H1 (cell line): ENCODE data around the gene PCDHGA1. TPM values are rescaled to one million over a fixed set of nuclear protein-coding genes. Genes with fewer than 3 reads are reported as not detected.
A peak's percentile ranks its signal among the peaks of the same experiment; 100 is the strongest.

Experiments used
- CTCF ChIA-PET: fragments of 300-600 bp; sonication (Branson Sonifier 250); formaldehyde crosslinking; loops from one replicate; lab custom pipeline; 2021; ENCODE audit not compliant: partially characterized antibody; lab: Charles Lee
- POLR2A ChIA-PET: fragments of 300-600 bp; sonication (Branson Sonifier 250); formaldehyde crosslinking; loops from one replicate; lab custom pipeline; 2021; ENCODE audit warnings: inconsistent platforms; ENCODE audit not compliant: partially characterized antibody; lab: Charles Lee
- DNase-seq, 2 experiments: peaks; one replicate each; pipeline versions ENCODE4 v3.0.0 to v3.0.0-alpha.2; 2010 to 2022; ENCODE audit warnings: low spot score in 2 of 2, low read depth in 1 of 2, mixed read lengths in 1 of 2
- FAIRE-seq: peaks from 2 replicates; lab custom pipeline; 2011; peaks lifted over from hg19 to GRCh38; lab: Jason Lieb, UNC
- H2AFZ ChIP-seq: 2 replicates; pipeline ENCODE4 v1.8.1; 2012; ENCODE audit warnings: low read length, inconsistent platforms
- H2AK5ac ChIP-seq: 2 replicates; pipeline ENCODE4 v1.6.1; 2013; ENCODE audit warnings: low read depth, low read length
- H2BK120ac ChIP-seq: replicated peaks from 2 replicates; pipeline ENCODE3; 2013; ENCODE audit warnings: low read depth, low read length, inconsistent platforms
- H2BK12ac ChIP-seq: 2 replicates; pipeline ENCODE4 v1.6.1; 2013; ENCODE audit warnings: low read depth, low read length
- H2BK15ac ChIP-seq: 2 replicates; pipeline ENCODE4 v1.6.1; 2013; ENCODE audit warnings: low read length
- H2BK20ac ChIP-seq: 2 replicates; pipeline ENCODE4 v1.6.1; 2013; ENCODE audit warnings: low read length
- H2BK5ac ChIP-seq: 2 replicates; pipeline ENCODE4 v1.6.1; 2013; ENCODE audit warnings: low read depth, low read length
- H3K14ac ChIP-seq: 2 replicates; pipeline ENCODE4 v1.6.1; 2013; ENCODE audit warnings: inconsistent platforms; ENCODE audit not compliant: insufficient read length
- H3K18ac ChIP-seq: 2 replicates; pipeline ENCODE4 v1.6.1; 2013; ENCODE audit warnings: low read length; ENCODE audit errors: extremely low read depth
- H3K23ac ChIP-seq: 2 replicates; pipeline ENCODE4 v1.6.1; 2013; ENCODE audit warnings: inconsistent platforms; ENCODE audit not compliant: insufficient read length
- H3K23me2 ChIP-seq: 2 replicates; pipeline ENCODE4 v1.6.1; 2013; ENCODE audit warnings: low read depth, low read length
- H3K27ac ChIP-seq: 2 replicates; pipeline ENCODE4 v1.6.1; 2011; ENCODE audit warnings: low read depth, low read length, inconsistent platforms
- H3K27me3 ChIP-seq, 4 experiments: replicated peaks in 1 of 4; 1 replicate in 1 of 4; 2 replicates in 3 of 4; pipeline versions ENCODE4 v1.6.1 to v1.8.1; 2011 to 2013; ENCODE audit warnings: low read length in 3 of 4, mild to moderate bottlenecking in 3 of 4, inconsistent platforms in 2 of 4, mixed read lengths in 2 of 4, moderate library complexity in 1 of 4; ENCODE audit not compliant: control insufficient read depth in 3 of 4, insufficient read depth in 3 of 4; ENCODE audit errors: extremely low read depth in 1 of 4
- H3K36me3 ChIP-seq, 4 experiments: 2 replicates each; pipeline versions ENCODE4 v1.6.1 to v1.8.1; 2011 to 2013; ENCODE audit warnings: mild to moderate bottlenecking in 4 of 4, low read length in 3 of 4, moderate library complexity in 2 of 4, control low read depth in 1 of 4, inconsistent platforms in 1 of 4; ENCODE audit not compliant: insufficient read depth in 4 of 4, control insufficient read depth in 2 of 4
- H3K4ac ChIP-seq: replicated peaks from 2 replicates; pipeline ENCODE3; 2013; ENCODE audit warnings: low read length, low read depth, mixed read lengths, inconsistent platforms; ENCODE audit not compliant: insufficient read length
- H3K4me1 ChIP-seq, 4 experiments: replicated peaks in 1 of 4; 1 replicate in 1 of 4; 2 replicates in 3 of 4; pipeline versions ENCODE4 v1.6.1 to v1.8.1; 2011 to 2013; ENCODE audit warnings: low read length in 3 of 4, inconsistent platforms in 2 of 4, mixed read lengths in 1 of 4; ENCODE audit not compliant: insufficient read depth in 4 of 4, control insufficient read depth in 3 of 4
- H3K4me2 ChIP-seq, 2 experiments: 2 replicates each; pipeline versions ENCODE4 v1.6.1 to v1.8.1; 2011 to 2013; ENCODE audit warnings: low read depth in 2 of 2, low read length in 2 of 2, control low read depth in 1 of 2, inconsistent platforms in 1 of 2, mild to moderate bottlenecking in 1 of 2; ENCODE audit not compliant: insufficient read depth in 1 of 2
- H3K4me3 ChIP-seq, 4 experiments: fragments of 200-600, 300-600 bp in 1 of 4; sonication (generic), shearing (Covaris generic), sonication (Bioruptor Twin) in 1 of 4; 2 replicates each; pipeline versions ENCODE4 v1.5.1 to v1.8.1; 2011 to 2016; ENCODE audit warnings: low read length in 4 of 4, low read depth in 3 of 4, control low read depth in 2 of 4, inconsistent platforms in 2 of 4, mild to moderate bottlenecking in 2 of 4, mixed read lengths in 1 of 4, moderate library complexity in 1 of 4; ENCODE audit not compliant: insufficient read depth in 2 of 4; ENCODE audit errors: extremely low read depth in 1 of 4
- H3K56ac ChIP-seq: replicated peaks from 2 replicates; pipeline ENCODE3; 2013; ENCODE audit warnings: low read depth, mild to moderate bottlenecking, mixed read lengths, low read length, inconsistent platforms; ENCODE audit not compliant: insufficient read length
- H3K79me1 ChIP-seq: 2 replicates; pipeline ENCODE4 v1.6.1; 2013; ENCODE audit warnings: low read depth, low read length, control low read depth
- H3K79me2 ChIP-seq, 2 experiments: 2 replicates each; pipeline versions ENCODE4 v1.6.1 to v1.8.1; 2012 to 2013; ENCODE audit warnings: low read length in 2 of 2, mild to moderate bottlenecking in 2 of 2, inconsistent platforms in 1 of 2; ENCODE audit not compliant: insufficient read depth in 2 of 2, control insufficient read depth in 1 of 2
- H3K9ac ChIP-seq, 4 experiments: replicated peaks in 1 of 4; 1 replicate in 1 of 4; 2 replicates in 3 of 4; pipeline versions ENCODE4 v1.6.1 to v1.8.1; 2011 to 2013; ENCODE audit warnings: low read depth in 3 of 4, low read length in 3 of 4, control low read depth in 2 of 4, mild to moderate bottlenecking in 2 of 4, moderate library complexity in 2 of 4, inconsistent platforms in 1 of 4; ENCODE audit errors: extremely low read depth in 1 of 4
- H3K9me3 ChIP-seq, 2 experiments: 2 replicates each; pipeline versions ENCODE4 v1.6.1 to v1.8.1; 2012 to 2013; ENCODE audit warnings: mild to moderate bottlenecking in 2 of 2, moderate library complexity in 2 of 2, control low read depth in 1 of 2, inconsistent platforms in 1 of 2, low read depth in 1 of 2, low read length in 1 of 2, mixed read lengths in 1 of 2; ENCODE audit not compliant: insufficient read depth in 2 of 2
- H4K20me1 ChIP-seq, 2 experiments: replicated peaks in 1 of 2; 2 replicates each; pipeline versions ENCODE3 to v1.8.1; 2011 to 2013; ENCODE audit warnings: inconsistent platforms in 2 of 2, low read length in 2 of 2, mild to moderate bottlenecking in 1 of 2; ENCODE audit not compliant: insufficient read depth in 2 of 2, control insufficient read depth in 1 of 2
- H4K5ac ChIP-seq: 2 replicates; pipeline ENCODE4 v1.6.1; 2013; ENCODE audit warnings: low read length, low read depth, mixed read lengths, inconsistent platforms; ENCODE audit not compliant: insufficient read length
- H4K8ac ChIP-seq: 2 replicates; pipeline ENCODE4 v1.8.0; 2013; ENCODE audit warnings: mild to moderate bottlenecking, moderate library complexity, low read length, inconsistent platforms; ENCODE audit not compliant: insufficient read depth; ENCODE audit errors: extremely low read depth
- H4K91ac ChIP-seq: replicated peaks from 2 replicates; pipeline ENCODE3; 2013; ENCODE audit warnings: low read length, mixed read lengths, inconsistent platforms; ENCODE audit not compliant: insufficient read length
- BRCA1 ChIP-seq: IDR thresholded peaks from 2 replicates; pipeline ENCODE4 v1.6.1; 2012; ENCODE audit warnings: low read depth, low read length, improper control_type of control experiment
- E2F6 ChIP-seq: IDR thresholded peaks from 2 replicates; pipeline ENCODE4 v1.6.1; 2012; ENCODE audit warnings: inconsistent platforms
- KDM1A ChIP-seq: fragments of 200-600, 300-600 bp; sonication (generic); IDR thresholded peaks from 2 replicates; pipeline ENCODE4 v1.7.1; 2016; ENCODE audit warnings: mild to moderate bottlenecking, low read length, borderline replicate concordance
- POLR2AphosphoS5 ChIP-seq: IDR thresholded peaks from 2 replicates; pipeline ENCODE4 v1.6.1; 2011; ENCODE audit warnings: low read depth, low read length
- SIN3A ChIP-seq, 2 experiments: IDR thresholded peaks in 1 of 2; conservative IDR thresholded peaks in 1 of 2; 2 replicates each; pipeline ENCODE4 v1.6.1; 2011 to 2012; ENCODE audit warnings: low read length in 2 of 2, improper control_type of control experiment in 1 of 2, low read depth in 1 of 2, mild to moderate bottlenecking in 1 of 2
- WGBS, 2 experiments: shearing (Covaris generic) in 1 of 2; methylation state at CpG; one replicate each; pipeline versions ENCODE4 v1.1.6 to v1.1.7; 2013 to 2015; ENCODE audit warnings: low lambda C conversion rate in 2 of 2, mixed read lengths in 2 of 2, inconsistent platforms in 1 of 2, low coverage in 1 of 2, missing lambda C conversion rate in 1 of 2; ENCODE audit not compliant: insufficient replicate concordance in 2 of 2, insufficient coverage in 1 of 2, insufficient read length in 1 of 2; ENCODE audit errors: extremely low coverage in 1 of 2, missing lambda C conversion rate in 1 of 2; 5-methylcytosine and 5-hydroxymethylcytosine counted together
- polyA plus RNA-seq, 7 experiments: library from polyadenylated mRNA; depleted of rRNA in 3 of 7; stranded (reverse) in 5 of 7; unstranded in 2 of 7; fragments of >200 nt in 5 of 7; fragments of 200-250 nt in 2 of 7; gene quantifications; 1 replicate in 5 of 7; 2 replicates in 1 of 7; 4 replicates in 1 of 7; pipeline versions ENCODE4 v1.2.1 to v1.2.3, GENCODE V29; 2011 to 2013; ENCODE audit warnings: missing spikeins in 2 of 7, mixed read lengths in 2 of 7
- total RNA-seq: library from RNA; stranded (reverse); fragmentation: NEBNext Ultra II Directional; extraction: Animal tissue kit (Norgen Biotek cat#: 25700); gene quantifications from 2 replicates; pipeline ENCODE4 v1.2.1, GENCODE V29; 2021

Gene PCDHGA1
- total and polyA plus RNA-seq, 2 of the 8 experiments (the other 6 are each of a cell fraction or from before 2014, with no cell fraction given): 0.57 to 0.89 TPM

- Histone ChIP-seq H3K23me2 (peaks cover 24% of the 10 kb centered on the region; the same call in 1 of the 2 replicates), H3K4me2 (peak overlapping the region; percentile 55 to 82), H3K27me3 (peaks cover 13 to 40% (median 36%) of the 10 kb centered on the region in 4 experiments; a peak in 6 of 7 replicates), H3K9ac (0 out of 7 replicates have a peak overlapping the region, but pooled peaks of 1 of the 4 experiments have one; percentile 14), H3K27ac (no peak overlapping the region), H2AK5ac (peak overlapping the region; percentile 48), H3K36me3 (no peaks in the 10 kb centered on the region), H4K5ac (peak overlapping the region; percentile 8), H2BK120ac (peak overlapping the region; percentile 5), H2BK5ac (peak overlapping the region; percentile 82; the same call in 1 of the 2 replicates), H4K8ac (no peak overlapping the region; the same call in 1 of the 2 replicates), H2BK20ac (peak overlapping the region; percentile 88; the same call in 1 of the 2 replicates), H3K56ac (no peak overlapping the region), H4K91ac (peak overlapping the region; percentile 71), H3K4ac (peak overlapping the region; percentile 82), H3K14ac (no peak overlapping the region), H2BK12ac (peak overlapping the region; percentile 93; the same call in 1 of the 2 replicates), H3K79me1 (peaks cover 4% of the 10 kb centered on the region), H3K9me3 (no peaks in the 10 kb centered on the region), H3K79me2 (no peaks in the 10 kb centered on the region), H3K4me3 (peak overlapping the region in 2 of 4 experiments; percentile 27 to 41; a peak in 5 of 8 replicates), H2AFZ (no peak overlapping the region; the same call in 1 of the 2 replicates), H3K23ac (no peak overlapping the region), H3K4me1 (peaks cover 6 to 37% (median 25%) of the 10 kb centered on the region in 4 experiments), H3K18ac (peak overlapping the region; percentile 97), H2BK15ac (peak overlapping the region; percentile 66; the same call in 1 of the 2 replicates), H4K20me1 (peaks cover 0 to 6% of the 10 kb centered on the region in 2 experiments)
- ChIA-PET CTCF (interaction anchor here (0.5 to 50.9 kb wide), 17 partner anchors 10 to 257 kb away, joined by 3 to 1236 read pairs (median 4); partner anchors contain the start of genes PCDHGA10, PCDHGA11, PCDHGA2 and PCDHGA9), POLR2A (interaction anchor here (0.6 to 5.0 kb wide), 3 partner anchors 10 to 199 kb away, joined by 3 to 33 read pairs (median 25); partner anchors contain the start of gene PCDHGC4)
- DNase-seq: no peak
- 44% methylated on average over 22 of the region's 22 CpGs; no CpG with 5 or more reads in 1 of the 2 experiments for WGBS, 2 experiments
- TF ChIP-seq KDM1A (0 out of 2 replicates have a peak, but pooled peaks have one; percentile 10), SIN3A (conservative IDR thresholded peaks at IDR 0.05 in 1 of 2, IDR thresholded peaks at IDR 0.05 in 1 of 2; ENCODE audit: low read depth in 1 of 2, low read length in 2 of 2) (no peak), POLR2AphosphoS5 (no peak), BRCA1 (no peak), E2F6 (no peak)
- FAIRE-seq: no peak
Measured at GRCh38 chr5:141494761-141495452, 164.6 kb downstream of the PCDHGA1 start.
